ENCODE measurements around the gene GAS1. TPM values are rescaled to one million over a fixed set of nuclear protein-coding genes. Genes with fewer than 3 reads are reported as not detected.

The GAS1 gene
- total RNA-seq, 1 experiment from 2014 or later, result not detected

DNA sequence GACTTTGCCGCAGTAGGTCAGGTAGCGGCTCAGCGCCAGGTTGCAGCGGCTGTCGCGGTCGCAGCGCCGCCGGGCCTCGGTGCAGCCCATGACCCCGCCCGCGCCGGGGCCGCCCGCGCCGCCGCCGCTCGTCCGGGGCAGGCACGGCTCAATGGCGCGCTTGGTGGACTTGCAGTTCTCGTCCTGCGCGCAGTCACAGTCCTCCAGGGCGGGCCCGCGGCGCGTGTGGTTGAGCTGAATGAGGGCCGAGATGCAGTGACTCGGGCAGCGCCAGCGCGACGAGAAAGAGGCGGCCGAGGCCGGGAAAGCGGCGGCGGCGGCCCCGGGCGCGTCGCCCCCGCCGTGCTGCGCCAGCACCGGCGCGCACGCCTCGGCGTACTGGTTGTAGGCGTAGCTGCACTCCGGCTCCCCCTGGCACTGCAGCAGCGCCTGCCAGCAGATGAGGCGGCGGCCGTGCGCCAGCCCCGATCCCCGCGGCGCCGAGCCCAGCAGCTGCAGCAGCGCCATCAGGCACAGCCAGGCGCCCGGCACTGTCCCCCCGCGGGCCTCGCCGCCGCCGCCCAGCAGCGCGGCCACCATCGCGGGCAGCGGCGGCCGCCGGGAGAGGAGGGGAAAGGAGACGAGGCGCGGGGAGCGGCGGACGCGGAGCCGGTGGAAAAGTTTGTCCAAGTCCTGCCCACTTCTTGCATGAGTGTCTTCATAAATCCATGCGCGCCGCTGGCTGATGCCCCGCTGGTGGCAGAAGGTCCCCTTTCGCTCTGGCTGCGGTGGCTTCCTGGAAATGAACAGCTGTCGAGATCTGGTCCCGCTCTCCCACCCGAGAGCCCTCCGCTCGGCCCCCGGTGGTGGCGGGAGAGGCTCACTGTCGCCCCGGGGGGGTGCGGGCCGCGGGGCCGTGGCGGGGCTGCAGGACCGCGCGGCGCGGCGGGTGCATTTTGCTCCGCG lies 833 bp downstream of the GAS1 start:
- no peaks in the 10 kb centered on the region for H3K9me3 ChIP-seq (ENCODE audit: low read length)
- no peaks in the 10 kb centered on the region for H4K20me1 ChIP-seq (ENCODE audit: low read length)
- peaks cover 46% of the 10 kb centered on the region for H3K27me3 ChIP-seq (ENCODE audit: low read length)
- ChIA-PET POLR2A (ENCODE audit: unreplicated experiment) (interaction anchor here (0.6 kb wide), 1 partner anchor 396 kb away, joined by 6 read pairs; no protein-coding TSS in a partner anchor), CTCF (no interaction called here)
- no peaks in the 10 kb centered on the region for H3F3A ChIP-seq (ENCODE audit: low read length, unreplicated experiment)
- H3K4me3 ChIP-seq (ENCODE audit: low read length), result peak overlapping the region; percentile 69
- DNase-seq, result peak; percentile 30
- H3K9ac ChIP-seq (ENCODE audit: low read length), result no peak overlapping the region
- no peaks in the 10 kb centered on the region for H3K79me2 ChIP-seq (ENCODE audit: low read length)
- ATAC-seq, result peak; percentile 60
- H2AFZ ChIP-seq (ENCODE audit: low read length), result peak overlapping the region; percentile 74
- no peaks in the 10 kb centered on the region for H3K9me2 ChIP-seq (replicated peaks; ENCODE audit: low read length)
- H3K4me2 ChIP-seq (ENCODE audit: low read length), result peak overlapping the region; percentile 91
- peaks cover 3% of the 10 kb centered on the region; the same call in 1 of the 2 replicates for H3K4me1 ChIP-seq (ENCODE audit: insufficient read depth, low read length)
- intact Hi-C loops (cut with micrococcal nuclease), result loop anchor here (5.0 kb wide), 1 partner anchor 376 kb away; no protein-coding TSS in a partner anchor
- no peaks in the 10 kb centered on the region for H3K36me3 ChIP-seq (ENCODE audit: low read depth, low read length)
- BruUV-seq (replicated peaks), result no TSS peak
- no peak overlapping the region for H3K27ac ChIP-seq (ENCODE audit: low read length)
- no peak for TF ChIP-seq EZH2 (IDR thresholded peaks at IDR 0.05; ENCODE audit: low read length, unreplicated experiment)
- TF ChIP-seq EZH2phosphoT487 (IDR thresholded peaks at IDR 0.05; ENCODE audit: borderline replicate concordance, low read length), result no peak
- TF ChIP-seq, protein P1, sequence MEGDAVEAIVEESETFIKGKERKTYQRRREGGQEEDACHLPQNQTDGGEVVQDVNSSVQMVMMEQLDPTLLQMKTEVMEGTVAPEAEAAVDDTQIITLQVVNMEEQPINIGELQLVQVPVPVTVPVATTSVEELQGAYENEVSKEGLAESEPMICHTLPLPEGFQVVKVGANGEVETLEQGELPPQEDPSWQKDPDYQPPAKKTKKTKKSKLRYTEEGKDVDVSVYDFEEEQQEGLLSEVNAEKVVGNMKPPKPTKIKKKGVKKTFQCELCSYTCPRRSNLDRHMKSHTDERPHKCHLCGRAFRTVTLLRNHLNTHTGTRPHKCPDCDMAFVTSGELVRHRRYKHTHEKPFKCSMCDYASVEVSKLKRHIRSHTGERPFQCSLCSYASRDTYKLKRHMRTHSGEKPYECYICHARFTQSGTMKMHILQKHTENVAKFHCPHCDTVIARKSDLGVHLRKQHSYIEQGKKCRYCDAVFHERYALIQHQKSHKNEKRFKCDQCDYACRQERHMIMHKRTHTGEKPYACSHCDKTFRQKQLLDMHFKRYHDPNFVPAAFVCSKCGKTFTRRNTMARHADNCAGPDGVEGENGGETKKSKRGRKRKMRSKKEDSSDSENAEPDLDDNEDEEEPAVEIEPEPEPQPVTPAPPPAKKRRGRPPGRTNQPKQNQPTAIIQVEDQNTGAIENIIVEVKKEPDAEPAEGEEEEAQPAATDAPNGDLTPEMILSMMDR (conservative IDR thresholded peaks at IDR 0.05; ENCODE audit: low read depth, low read length), result no peak

DNA sequence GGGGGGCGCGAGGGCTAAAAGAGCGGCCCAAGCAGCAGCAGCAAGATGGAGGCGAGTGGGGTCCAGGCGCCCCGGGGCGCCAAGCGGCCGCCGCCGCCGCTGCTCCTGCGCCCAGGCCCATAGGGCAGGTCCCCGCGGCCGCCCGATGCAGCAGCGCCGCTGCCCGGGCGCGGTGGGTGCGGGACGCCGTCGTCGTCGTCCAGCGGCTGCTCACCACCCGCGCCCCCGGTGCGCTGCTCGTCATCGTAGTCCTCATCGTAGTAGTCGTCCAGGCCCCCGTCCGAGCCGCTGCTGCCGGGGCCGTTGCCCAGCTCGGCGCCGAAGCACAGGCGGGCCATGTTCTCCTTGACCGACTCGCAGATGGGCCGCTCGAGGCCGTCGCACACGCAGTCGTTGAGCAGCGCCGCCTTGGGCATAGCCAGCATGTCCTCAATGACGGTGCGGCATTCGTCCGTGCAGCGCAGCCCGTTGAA lies 1.5 kb downstream of the GAS1 start:
- Histone ChIP-seq H3K9ac (ENCODE audit: low read length) (no peak overlapping the region), H4K20me1 (ENCODE audit: low read length) (no peaks in the 10 kb centered on the region), H3K4me2 (ENCODE audit: low read length) (peak overlapping the region; percentile 91), H3F3A (ENCODE audit: low read length, unreplicated experiment) (no peaks in the 10 kb centered on the region), H3K27me3 (ENCODE audit: low read length) (peaks cover 53% of the 10 kb centered on the region), H3K27ac (ENCODE audit: low read length) (no peak overlapping the region), H2AFZ (ENCODE audit: low read length) (peak overlapping the region; percentile 74; the same call in 1 of the 2 replicates), H3K4me1 (ENCODE audit: insufficient read depth, low read length) (peaks cover 3% of the 10 kb centered on the region; the same call in 1 of the 2 replicates), H3K36me3 (ENCODE audit: low read depth, low read length) (no peaks in the 10 kb centered on the region), H3K79me2 (ENCODE audit: low read length) (no peaks in the 10 kb centered on the region), H3K9me2 (replicated peaks; ENCODE audit: low read length) (no peaks in the 10 kb centered on the region), H3K4me3 (ENCODE audit: low read length) (peak overlapping the region; percentile 69; the same call in 1 of the 2 replicates), H3K9me3 (ENCODE audit: low read length) (no peaks in the 10 kb centered on the region)
- POLR2A ChIA-PET (ENCODE audit: unreplicated experiment), result no interaction called here
- no peak for ATAC-seq
- CTCF ChIA-PET, result no interaction called here
- BruUV-seq (replicated peaks), result no TSS peak
- DNase-seq, result no peak
- TF ChIP-seq, protein P1 (conservative IDR thresholded peaks at IDR 0.05; ENCODE audit: low read depth, low read length), result no peak
- TF ChIP-seq EZH2phosphoT487 (IDR thresholded peaks at IDR 0.05; ENCODE audit: borderline replicate concordance, low read length) (no peak), EZH2 (IDR thresholded peaks at IDR 0.05; ENCODE audit: low read length, unreplicated experiment) (no peak)
- intact Hi-C loops (cut with micrococcal nuclease), result loop anchor here (5.0 kb wide), 1 partner anchor 377 kb away; no protein-coding TSS in a partner anchor

All from PC-3 (cell line).